ENCODE data around the gene HIPK2.
"Not testable (repeated sequence)": the region's sequence is repeated elsewhere in the genome, so short reads cannot be mapped to it uniquely, and the experiment has no call there.

Gene HIPK2

DNA sequence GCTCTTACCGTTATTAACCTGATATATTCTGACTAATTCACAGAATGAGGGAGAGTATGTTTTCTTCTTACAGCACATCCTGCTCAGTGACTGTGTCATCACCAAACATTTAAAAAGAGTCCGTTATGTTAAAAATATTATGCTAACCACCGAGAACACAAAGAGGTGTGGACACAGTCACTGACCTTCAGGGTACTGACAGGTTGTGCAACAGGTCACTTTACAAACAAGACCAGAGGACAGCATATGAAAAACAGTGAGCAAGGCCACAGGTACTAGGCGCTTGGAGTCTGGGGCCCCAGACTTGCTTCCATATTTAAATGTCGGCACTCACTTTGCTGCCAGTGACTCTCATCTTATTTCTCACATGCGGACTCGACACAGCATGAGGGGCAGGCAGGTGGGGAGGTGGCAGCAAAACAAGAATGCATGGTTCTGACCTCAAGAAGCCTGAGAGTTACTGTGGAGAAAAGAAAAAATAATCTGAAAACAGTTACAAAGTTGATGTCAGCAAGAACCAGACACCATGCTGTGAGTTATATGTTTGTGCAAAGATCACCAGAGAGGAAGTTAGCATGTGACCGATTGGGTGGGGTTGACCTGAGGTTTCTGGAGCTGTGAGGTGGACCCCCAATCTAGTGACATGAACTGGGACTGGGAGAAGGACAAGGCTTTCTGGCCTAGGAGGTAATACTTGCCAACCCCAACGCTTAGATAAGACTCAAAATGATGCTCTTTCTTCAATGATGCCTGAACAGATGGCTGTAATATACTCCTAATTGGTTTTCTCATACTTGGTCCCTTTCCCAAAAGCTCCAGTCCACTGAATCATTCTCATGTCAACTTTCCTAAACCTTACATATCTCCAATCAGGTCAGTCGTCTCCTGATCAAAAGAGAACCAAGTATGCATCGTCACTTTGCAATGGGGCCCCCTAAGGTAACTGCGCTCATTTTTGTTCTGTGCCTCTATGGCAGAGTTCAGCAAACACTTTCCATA lies 102.4 kb downstream of the HIPK2 start:
- no peak for DNase-seq (ENCODE audit: low read depth in 2 of 2, low spot score in 1 of 2)

DNA sequence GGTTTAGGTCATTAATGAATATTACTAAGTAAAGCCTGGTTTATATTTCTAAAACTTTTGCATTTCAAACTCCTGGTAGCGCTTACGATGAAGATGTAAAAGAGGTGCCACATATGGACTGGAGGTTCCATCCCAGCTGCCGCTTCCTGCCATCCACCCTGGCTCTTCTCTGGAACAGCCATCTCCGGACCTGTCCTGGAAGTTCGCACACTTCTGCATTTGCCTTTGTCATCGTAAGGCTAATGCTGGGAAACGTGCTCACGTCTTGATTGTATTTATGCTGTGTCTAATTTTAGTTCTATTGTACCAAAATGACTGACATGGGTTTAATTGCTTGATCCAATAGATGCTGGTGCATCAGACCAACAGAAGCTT lies 103.1 kb downstream of the HIPK2 start:
- no peak for DNase-seq (ENCODE audit: low read depth in 2 of 2, low spot score in 1 of 2)

DNA sequence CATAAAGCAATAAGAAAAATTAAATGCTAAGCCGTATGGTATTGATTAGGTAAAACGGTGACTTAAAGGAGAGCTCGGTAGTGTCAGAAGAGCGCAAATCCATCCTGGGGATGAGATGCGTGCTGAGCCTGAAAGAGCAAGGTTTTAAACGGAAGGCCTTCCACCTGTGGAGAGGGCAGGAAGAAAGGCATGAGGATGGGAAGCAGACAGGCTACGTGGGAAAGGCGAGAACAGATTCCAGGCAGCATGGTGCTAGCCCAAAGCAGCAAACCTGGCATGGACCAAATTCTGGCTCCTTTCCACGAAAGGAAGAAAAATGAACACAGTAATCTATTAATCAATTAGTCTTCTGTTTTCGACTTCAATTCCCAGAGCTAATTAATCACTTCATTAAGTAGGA lies 103.5 kb downstream of the HIPK2 start:
- DNase-seq (ENCODE audit: low read depth in 2 of 2, low spot score in 1 of 2): no peak

DNA sequence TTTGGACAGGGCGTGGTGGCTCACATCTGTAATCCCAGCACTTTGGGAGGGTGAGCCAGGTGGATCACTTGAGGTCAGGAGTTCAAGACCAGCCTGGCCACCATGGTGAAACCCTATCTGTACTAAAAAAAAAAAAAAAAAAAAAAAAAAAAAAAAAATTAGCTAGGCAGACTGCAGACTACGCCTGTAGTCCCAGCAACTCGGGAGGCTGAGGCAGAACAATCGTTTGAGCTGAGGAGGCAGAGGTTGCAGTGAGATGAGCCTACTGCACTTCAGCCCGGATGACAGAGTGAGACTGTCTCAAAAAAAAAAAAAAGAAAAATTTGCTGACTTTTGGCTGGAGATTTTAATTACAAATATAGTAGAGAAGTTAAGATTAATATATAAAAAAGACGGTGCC lies 104.0 kb downstream of the HIPK2 start:
- DNase-seq (ENCODE audit: low read depth in 2 of 2, low spot score in 1 of 2): no peak

DNA sequence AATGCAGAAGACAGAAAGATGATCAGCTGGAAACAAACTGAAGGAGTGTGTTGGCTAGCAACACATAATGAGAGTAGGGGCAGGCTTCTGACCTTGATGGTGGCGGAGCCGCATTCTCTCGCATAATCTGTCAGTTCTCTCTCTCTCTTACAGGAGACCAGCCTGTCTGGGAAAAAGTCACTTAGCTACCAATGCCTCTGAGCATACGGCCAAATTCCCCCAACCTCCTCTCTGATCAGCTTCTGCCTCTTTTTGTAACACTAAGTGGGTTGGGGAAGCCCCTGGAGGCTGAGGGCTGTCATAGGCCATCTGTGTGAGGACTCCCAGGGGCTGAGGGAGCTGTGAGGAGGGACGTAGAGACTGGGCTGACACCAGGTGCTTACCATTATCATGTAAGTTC lies 104.6 kb downstream of the HIPK2 start:
- DNase-seq (ENCODE audit: low read depth in 2 of 2, low spot score in 1 of 2): no peak

DNA sequence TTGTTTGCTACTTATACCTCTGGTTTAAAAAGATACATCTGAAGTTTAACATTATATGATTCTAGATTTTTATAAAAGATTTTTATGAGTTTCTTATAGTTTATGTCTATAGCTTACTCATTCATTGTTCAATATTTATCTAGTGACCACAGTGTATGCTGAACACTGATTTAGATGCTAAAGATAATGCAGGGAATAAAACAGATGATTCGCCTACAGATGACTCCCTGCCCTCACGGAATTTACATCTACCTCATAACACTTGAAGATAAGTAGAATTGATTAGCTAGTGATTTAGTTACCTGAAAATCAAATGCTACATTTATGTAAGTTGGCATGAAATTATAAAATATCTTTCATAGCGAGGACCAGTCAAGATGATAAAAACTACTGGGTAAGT lies 105.8 kb downstream of the HIPK2 start:
- no peak for DNase-seq (ENCODE audit: low read depth in 2 of 2, low spot score in 1 of 2)

DNA sequence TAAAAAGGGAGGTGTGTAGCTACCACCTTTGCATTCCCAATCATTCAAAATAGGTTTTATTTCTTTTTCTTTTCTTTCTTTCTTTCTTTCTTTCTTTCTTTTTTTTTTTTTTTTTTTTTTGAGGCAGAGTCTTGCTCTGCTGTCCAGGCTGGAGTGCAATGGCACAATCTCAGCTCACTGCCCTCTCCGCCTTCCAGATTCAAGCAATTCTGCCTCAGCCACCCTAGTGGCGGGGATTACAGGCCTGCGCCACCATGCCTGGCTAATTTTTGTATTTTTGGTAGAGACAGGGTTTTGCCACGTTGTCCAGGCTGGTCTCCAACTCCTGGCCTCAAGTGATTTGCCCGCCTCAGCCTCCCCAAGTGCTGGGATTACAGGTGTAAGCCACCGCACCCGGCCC lies 107.1 kb downstream of the HIPK2 start:
- DNase-seq (ENCODE audit: low read depth in 2 of 2, low spot score in 1 of 2): not testable (repeated sequence)

DNA sequence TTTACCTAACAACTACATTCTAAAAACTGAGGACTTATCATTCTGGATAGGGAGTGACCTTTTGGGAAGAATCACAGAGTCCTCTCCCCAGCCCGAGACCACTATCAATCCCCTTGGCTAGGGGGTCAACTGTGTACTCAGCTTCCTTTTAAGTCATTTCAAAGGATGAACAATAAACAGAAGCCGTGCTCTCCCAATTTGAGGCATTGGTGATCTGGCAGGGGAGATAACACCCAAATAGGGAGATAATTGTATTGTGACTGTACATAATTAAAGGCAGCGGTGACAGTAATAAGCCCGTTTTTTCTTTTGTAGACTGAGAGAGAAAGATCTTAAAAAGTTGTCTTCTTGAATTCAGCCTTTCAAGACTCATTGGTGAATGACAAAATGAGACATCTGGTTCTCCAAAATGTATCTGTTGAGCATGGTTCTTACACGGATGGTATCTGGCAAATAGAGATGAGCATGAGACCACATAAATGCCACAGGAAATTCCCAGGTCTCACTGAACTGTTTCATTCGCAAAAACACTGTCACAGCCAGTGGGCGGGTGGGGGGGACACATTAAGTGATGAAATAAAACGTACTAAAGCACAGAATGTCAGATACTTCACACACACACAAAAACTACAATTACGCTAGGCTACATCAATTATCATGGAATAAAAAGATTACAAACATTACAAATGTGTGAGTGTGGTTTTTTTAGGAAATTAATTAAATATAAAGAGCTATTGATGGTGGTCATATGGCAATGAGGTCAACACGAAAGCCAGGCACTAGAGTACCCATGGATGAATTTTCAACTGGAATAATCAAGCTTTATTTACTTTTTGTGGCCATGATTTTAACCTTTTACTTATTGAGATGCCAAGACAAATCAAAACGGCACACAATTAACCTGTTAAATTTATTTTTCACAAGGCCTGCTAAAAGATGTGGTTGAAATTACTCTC lies 108.4 kb downstream of the HIPK2 start:
- no peak for DNase-seq (ENCODE audit: low read depth in 2 of 2, low spot score in 1 of 2)

DNA sequence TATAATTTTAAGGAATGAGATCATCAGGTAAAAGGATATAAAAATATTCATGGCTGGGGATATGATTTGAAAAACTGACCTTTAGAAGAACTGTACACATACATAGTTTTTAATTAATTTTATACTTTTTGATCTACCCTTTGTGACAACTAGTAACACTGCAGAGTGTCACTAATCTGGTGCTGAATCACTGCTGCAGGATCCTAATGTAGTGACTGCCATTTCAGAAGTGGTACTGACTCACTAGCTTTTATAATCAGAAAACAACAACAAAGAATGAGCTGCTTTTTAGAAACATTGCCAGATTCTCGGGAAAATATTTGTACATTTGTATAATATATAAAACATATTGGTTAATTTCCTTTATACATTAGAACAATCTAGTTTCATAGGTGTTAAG lies 110.4 kb downstream of the HIPK2 start:
- DNase-seq (ENCODE audit: low read depth in 2 of 2, low spot score in 1 of 2): no peak

DNA sequence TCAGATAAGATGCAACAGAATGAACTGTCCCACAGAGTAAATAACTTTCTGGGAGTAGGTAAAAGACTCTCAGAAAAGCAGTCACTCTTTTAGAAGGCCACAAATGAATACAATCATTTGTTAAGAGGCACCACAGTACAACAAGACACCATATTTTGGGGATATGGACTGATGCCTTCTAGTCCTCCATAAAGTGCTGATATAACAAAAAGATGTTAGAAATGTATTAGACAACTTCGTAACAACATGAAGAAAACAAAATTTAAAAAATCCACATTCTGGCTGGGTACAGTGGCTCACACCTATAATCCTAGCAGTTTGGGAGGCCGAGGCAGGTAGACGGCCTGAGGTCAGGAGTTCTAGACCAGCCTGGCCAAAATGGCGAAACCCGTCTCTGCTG lies 111.3 kb downstream of the HIPK2 start:
- no peak for DNase-seq (ENCODE audit: low read depth in 2 of 2, low spot score in 1 of 2)

DNA sequence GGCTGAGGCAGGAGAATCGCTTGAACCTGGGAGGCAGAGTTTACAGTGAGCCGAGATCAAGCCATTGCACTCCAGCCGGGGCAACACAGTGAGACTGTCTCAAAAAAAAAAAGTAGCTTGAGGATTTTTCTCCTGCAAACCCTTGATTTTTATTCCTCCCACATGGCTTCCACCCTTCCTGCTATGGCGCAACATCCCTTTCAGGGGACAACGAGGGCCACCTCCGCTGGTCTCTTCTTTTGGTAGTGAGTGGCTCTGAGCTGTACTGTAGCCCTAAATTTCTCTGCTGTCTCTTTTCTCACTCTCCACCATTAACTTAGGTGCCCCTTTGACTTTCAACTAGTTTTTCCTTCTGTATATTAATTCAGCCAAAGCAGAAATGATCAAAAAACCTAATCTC lies 113.4 kb downstream of the HIPK2 start:
- no peak for DNase-seq (ENCODE audit: low read depth in 2 of 2, low spot score in 1 of 2)

DNA sequence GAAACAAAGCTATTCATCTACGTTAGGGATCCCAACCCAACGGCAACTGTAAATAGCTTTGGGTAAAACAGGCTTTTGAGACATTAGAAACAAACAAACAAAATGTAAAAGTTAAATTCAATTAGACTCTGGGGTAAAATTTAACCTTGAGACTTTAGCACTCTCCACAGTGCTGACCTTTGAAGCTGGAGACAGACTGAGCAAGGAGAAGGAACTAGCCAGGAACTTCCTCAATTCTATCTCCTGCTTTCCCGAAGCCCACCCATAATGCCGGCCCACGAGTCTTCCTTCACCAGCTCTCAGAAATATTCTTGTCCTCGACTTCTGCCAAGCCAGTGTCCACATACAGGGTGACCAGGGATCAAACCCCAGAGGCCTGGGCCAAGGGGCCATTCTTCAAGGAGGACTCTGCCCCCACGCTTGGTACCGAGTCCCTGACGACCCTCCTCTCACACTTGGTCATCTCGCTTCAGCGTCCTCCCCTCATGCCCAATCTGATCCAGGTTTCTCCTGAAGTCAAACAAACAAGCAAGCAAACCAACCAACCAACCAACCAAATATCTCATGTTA lies 114.1 kb downstream of the HIPK2 start:
- DNase-seq (ENCODE audit: low read depth in 2 of 2, low spot score in 1 of 2): no peak

DNA sequence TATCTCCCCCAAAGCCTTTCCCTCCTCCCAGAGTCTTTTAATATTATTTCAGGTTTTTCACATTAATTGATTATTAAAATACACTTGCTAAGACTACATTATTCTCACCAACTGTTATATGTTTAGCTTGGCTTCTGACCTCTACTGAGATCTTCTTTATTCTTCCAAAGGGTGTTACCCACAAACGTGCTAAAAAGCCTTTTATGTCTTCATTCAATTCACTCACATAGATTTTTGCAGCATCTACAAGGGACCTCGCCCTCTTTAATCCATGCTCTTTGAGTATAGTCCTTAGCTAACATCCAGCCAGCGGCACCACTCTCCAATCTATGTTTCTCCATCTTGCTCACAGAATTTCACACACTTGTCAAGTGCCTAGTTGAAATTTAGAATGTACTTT lies 115.9 kb downstream of the HIPK2 start:
- DNase-seq (ENCODE audit: low read depth in 2 of 2, low spot score in 1 of 2): no peak

DNA sequence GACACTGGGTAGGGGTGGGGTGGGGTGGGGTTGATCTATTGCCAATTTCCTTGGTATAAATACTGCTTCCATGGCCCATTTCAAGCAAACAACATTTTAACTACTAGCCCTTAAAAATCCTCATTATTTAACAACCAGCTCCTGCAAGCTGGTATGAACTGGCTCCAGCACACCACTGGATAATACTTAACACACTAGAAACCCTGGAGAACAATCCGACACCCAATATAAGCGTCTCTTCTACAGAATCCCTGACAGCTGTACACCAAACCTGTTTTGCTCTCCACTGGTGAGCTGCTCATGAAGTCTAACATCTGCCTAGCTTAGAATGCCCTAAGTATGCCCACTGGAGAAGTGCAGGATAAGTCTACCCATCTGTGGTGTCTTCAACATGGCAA lies 116.8 kb downstream of the HIPK2 start:
- no peak for DNase-seq (ENCODE audit: low read depth in 2 of 2, low spot score in 1 of 2)

DNA sequence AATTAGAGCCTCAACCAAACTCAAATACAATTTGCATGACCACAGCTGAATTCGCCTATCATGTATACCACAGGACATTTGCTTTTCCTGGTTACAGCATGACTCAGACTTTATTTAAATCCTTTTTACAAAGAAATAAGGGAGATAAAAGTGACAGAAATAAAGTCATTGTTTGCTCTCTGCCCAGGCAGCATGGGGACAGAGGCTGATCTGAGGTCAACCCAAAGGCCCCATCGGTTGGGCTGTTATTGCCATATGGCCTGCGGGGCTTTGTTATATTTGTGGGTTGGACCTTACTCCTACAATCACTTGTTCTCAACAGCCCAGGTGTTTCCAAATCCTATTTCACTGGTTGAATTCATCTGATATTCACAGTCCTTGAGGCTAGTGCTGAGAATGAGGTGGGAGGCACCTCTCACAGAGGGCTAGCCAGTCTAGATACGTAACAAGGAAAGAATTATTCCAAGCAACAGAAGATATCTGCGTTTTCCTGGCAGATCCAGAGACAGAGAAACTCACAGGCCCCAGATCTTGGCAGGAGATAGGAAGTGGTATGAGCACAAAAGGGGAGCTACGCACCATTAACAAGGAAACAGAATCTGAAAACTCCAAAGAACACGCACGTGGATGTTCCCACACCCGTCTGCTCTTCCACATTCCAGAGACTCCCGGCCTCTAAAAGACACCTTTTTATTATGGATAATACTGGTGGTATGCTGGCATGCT lies 117.3 kb downstream of the HIPK2 start:
- no peak for DNase-seq (ENCODE audit: low read depth in 2 of 2, low spot score in 1 of 2)

DNA sequence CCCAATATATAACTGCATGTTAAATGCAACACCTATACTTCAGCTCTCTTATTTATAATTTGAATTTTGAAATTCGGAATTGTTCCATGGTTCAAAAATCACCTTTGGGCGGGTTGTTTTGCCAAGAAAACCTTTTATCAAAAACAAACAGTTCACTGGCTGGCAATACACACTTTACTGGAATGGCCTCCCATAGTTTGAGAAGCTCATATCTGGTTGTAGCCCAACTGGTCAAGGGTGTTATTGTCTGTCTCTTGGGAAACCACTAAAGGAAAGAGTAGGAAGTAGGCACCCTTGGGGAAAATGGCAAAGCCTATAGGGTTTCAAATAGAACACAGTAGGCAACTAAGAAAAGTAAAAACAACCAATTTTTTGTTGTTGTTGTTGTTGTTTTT lies 117.9 kb downstream of the HIPK2 start:
- no peak for DNase-seq (ENCODE audit: low read depth in 2 of 2, low spot score in 1 of 2)

DNA sequence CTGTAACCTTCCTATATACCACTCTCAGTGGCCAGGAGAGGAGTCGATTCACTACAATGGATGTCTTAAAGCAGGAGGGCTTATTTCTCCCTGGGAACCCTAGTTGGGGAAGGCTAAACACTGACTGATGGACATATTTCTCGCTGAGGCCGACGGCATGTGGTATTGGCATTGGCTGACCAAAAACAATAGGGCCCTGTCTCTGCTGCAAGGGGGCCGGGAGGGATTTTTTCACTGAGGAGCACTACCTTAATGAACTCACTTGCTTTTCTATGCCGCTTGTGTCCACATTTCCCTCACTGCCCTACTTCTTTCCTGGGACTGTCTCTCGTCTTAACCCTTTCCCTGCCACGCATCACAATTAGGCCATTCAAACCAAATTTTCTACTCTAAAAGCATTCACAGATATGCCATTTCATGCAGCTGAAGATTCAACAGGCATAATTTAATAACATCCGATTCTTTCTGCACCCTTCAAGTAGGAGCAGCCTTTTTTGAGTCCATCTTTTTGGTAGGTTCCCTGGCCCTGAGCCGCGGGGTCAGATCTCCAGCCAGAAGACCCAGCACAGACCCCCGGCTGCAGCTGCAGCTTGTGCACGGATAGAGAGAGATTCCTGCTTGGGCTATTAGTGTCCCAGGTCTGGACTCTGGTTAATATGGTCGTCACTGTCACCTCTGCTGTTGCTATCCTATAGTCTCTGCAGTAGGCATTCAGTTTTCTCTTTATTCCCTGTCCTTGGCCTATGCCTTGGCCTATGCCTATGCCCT lies 118.7 kb downstream of the HIPK2 start:
- no peak for DNase-seq (ENCODE audit: low read depth in 2 of 2, low spot score in 1 of 2)

DNA sequence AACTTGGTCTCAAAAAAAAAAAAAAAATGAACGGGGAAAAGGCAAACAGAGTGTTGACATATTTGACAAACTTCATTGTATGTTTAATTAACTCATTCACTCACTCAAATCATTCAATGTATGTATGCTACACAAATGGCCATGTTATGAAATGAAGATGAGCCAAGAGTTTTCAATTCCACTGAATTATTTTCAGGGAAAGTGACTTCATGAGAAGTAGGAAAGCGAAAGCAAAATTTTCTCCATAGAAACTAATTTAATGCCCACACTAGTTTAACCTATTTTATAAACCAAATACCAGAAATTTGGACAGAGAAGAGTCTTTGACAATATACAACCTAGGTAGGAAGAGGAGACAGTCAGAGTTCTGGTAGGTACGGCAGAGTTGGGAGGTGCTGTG lies 119.5 kb downstream of the HIPK2 start:
- DNase-seq (ENCODE audit: low read depth in 2 of 2, low spot score in 1 of 2): no peak

DNA sequence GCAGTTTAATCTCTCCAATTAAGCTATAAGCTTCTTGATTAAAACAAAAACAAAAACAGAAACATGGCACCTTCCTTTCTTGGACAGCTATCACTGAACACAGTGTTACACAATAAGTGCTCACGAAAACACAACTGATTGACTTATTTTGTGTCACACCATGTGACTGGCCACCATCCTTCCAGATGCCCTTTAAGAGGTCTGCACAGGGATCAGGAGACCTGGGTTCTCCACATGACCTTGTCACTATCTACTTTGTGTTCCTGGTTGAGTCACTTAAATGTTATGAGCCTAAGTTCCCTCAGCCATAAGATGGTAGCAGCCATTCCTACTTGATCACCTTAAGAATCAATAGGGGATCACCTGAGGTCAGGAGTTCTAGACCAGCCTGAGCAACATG lies 120.1 kb downstream of the HIPK2 start:
- DNase-seq (ENCODE audit: low read depth in 2 of 2, low spot score in 1 of 2): no peak

DNA sequence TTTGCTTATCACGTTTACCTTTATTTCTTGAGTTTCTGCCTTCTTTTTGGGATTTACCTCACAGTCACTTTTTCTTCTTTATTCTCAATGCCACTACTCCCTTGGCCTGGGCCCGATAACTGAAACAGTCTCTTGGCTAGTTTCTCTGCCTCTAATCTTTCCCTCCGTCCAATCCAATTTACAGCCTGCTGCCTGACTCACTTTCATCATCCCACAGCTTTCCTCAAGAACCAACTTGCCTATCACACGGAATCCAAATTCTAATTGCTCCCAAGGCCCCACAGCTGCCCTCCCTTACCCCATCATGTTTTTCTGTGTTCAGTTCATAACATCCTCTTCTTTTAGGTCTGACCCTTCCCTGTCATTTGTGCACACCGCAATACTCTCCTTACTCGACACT lies 121.4 kb downstream of the HIPK2 start:
- DNase-seq (ENCODE audit: low read depth in 2 of 2, low spot score in 1 of 2): no peak
